GM21367 (cell line): ENCODE data around the gene KRT81.

Source experiments
- ATAC-seq: cut with Tn5 transposase; IDR thresholded peaks from one replicate; pipeline ENCODE4 v1.9.1; 2021; ENCODE audit not compliant: unreplicated experiment

Gene KRT81

DNA sequence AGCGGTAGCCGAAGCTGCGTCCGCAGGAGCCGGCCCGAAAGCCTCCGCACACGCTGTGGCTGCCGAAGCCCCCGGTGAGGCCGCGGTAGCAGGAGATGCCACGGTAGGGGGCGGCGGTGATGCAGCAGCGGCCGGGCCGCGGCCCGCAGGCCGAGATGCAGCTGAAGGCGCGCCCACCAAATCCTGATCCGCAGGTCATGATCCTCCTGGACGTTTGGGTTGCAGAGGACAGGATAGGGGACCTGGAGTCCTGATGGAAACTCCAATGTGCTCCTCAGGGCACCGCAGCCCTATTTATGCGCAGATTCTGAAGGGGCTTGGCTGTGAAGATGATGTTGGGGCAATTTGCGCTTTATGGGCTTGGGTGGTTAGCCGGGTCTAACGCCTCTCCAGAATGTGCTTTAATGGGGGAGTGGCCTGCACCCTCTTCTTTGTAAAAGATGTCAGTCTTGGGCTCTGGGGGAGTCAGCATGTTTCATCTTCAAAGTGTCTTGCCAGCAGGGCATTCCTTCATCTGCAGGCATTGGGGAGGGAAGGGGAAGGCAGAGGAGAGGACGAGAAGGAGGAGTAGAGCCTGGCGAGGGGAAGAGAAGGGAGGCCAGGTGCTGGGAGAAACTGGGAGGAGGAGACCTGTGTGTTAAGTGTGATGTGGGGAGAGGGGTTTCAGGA, at the start of gene KRT81:
KRT81 (minus strand) TSS at position 268 of the 669 bp plus-strand sequence; CDS start at position 199, 69 bp downstream.
- no peak for ATAC-seq

DNA sequence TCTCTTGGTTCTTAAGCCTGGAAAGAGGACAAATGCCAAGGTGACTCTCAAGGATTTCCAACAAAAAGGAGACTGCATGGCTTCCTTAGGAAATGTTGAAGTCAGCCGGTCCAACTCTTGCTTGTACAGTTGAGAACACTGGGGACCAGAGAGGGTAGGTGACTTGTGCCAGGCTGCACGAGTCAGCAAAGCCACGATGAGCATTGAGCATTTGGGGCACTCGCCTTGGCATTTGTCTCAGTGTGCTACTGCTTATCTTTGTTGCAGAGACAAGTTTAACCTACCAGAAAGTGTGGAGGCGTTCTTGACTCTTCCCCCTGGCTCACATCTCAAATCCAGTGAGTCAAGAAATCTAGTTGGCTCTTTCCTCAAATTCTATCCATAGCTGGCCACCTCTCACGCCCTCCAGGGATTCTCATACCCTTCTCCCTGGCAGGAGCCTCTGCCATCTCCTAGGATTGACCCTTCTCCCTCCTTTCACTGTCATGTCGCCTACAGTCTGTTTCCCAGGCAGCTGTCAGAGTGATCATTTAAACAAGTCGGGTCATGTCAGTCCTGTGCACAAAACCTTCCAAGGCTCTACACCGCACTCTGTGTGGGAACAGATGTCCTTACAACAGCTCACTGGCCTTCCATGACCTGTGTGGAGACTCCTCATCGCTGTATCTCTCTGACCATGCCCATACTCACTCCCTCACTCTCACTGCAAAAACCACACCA, 47.1 kb upstream of the KRT81 start:
- no peak for ATAC-seq

DNA sequence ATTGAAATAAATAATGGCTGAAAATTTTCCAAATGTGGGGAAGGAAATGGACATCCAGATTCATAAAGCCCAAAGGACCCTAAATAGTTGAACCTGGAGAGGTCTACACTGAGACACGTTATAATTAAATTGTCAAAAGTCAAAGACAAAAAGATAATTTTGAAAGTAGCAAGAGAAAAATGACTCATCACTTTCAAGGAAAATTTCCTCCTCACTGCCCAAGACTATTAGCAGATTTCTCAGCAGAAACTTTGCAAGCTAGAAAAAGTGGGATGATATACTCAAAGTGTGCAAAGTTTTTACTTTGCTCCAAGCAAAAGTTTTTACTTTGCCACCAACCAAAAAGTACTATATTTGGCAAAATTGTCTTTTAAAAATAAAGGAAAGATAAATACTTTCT, 45.7 kb upstream of the KRT81 start:
- ATAC-seq: no peak

DNA sequence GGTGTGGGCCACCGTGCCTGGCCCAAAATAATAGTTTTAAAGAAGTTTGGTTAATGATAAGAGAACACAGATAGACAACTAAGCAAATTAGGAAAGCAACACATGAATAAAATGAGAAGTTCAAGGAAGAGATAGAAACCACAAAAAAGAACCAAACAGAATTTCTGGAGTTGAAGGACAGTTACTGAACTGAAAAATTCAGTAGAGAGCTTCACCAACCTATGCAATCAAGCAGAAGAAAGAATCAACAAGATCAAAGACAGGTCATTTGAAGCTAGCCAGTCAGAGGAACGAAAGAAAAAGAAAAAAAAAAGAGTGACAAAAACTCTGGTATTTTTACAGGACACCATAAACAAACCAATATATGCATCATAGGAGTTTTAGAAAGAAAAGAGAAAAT, 45.3 kb upstream of the KRT81 start:
- no peak for ATAC-seq

DNA sequence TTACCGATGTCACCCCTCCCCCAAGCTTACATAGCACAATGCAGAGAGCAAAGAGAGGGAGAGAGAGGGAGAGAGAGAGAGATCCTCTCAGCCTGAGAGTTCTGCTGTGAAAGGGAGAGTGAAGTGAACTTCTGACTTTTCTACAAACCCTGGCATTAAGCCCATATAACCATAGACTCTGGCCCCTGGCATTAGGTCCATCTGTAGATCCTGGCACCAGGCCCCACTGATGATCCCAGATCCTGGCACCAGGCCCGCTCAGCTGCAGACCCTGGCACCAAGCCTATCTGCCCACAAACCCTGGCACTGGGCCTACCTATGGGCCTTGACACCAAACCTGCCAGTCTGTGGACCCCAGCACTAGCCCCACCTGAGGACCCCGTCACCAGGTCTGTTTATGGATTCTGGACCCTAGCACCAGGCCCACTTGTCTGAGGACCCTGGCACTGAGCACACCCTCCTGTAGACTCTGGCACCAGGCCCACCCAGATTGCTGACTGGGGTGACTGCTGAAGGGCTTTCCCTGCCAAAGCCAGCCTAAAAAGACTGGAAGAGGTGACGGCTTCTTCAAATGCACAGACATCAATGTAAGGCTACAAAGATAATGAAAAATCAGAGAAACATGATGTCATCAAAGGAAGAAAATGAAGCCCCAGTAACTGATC, 44.4 kb upstream of the KRT81 start:
- ATAC-seq: no peak

DNA sequence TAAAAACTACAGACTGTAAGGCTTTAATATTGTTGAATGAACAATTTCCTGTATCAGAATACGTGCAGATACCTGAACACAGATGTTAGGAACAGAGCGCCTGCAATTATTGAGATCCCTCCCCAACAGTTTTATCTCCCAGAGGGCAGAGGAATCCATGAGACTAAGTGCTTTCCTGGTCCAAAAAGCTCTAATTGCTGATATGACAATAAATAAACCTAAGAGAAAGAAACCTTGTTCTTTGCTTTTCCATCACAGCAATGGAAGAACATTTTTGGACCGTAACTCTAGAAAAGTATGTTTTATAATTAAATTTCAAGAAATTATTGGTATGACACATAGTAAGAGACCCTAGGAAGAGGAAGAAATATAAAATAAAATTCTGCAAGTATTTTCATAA, 42.9 kb upstream of the KRT81 start:
- ATAC-seq: no peak

DNA sequence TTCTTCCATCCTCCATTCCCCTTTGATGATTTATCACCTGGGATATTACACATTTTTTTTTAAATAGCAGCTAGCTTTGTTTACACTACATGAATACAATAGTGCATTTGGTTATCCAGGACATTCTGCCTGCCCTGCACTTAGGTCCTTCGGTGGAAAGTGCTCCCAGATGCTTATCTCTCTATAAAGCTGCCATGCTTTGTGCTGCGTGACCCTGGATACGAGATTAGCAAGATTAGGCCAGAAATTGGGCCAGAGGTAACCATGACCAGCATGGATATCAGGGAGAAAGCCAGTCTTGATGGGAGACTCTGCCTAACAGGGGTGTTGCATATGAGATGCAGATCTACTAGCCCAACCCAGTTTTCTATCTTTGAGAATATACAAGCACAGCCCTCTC, 42.0 kb upstream of the KRT81 start:
- ATAC-seq: no peak

DNA sequence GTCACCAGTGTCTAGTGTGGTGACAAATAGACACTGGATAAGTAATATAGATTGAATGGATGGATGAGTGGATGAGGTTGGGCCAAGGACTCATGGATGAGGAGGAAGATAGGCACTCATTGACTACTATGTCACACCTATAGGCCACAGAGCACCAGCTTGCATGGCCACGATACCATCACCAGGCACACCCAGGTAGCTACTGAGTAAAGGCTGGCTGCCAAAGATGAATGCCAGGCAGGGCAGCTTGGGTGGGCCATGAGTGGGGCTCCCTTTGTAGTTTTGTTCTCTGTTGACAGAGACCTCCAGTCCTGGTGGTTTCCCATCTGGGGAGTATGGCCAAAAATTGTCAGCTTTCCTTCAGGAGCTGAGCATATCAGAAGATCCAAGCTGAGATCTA, 41.0 kb upstream of the KRT81 start:
- ATAC-seq: no peak

DNA sequence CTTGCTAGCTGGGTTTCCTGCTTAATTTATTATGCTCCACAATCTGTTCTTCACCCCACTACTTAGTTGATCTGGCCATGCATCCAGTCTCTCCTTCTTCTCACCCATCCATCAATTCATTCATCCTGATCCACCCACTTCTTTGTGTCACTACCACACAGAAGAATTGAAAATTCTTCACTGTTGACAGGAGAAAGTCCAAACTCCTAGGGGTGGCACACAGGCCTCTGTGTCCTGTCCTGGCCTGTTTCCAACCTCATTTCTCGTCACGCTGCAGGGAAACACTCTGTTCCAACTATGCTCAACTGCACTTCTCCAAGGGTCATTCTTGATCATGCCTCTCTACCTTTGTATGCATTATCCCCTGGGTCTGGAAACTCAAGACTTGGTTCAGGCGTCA, 40.5 kb upstream of the KRT81 start:
- ATAC-seq: no peak

DNA sequence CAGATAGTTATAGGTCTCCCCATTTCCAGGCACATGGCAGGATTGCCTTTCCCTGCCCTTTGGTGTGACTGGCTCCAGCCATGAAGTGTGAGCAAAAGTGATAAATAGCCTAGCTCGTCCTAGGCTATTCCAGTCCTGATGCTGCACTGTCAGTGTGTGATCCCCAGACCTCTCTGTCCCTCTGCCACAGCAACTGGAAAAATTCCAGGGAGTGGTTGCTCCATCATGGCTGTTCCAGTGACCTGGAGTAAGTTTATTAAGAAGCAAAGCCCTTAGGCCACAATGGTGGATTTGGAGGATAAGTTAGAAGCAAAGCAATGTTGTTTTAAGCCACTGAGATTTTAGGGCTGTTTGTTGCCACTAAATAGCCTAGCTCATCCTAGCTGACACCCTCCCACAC, 39.7 kb upstream of the KRT81 start:
- no peak for ATAC-seq

DNA sequence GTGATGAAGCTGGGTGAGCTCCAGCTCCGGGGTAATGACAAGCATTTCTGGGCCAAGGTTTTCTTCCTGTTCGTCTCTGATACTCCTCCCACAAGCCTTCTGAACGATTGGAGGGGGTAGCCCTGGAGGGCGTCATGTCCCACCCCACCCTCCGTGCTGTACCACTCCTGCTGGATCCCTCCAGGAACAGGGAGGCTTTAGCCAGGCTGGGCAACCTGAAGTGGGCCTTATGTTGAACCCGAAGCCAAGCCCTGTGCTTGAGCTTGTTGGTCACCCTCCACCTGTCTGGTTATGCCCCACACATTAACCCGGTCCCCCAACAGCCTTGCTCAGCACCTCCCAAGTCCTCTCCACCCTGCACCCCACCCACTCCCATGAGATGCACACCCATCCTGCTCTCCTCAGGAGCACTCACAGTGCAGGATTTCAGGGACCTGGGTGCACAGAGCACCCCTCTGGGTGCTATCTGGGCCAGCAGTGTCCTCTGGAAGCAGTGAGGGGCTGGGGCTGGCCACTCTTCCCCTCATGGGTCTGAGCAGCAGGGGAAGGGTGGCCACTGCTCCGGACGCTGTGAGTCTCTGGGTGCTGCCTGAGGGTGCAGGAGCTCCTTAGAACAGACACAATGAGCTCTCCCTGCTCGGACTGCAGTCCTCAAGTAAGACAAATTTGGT, 36.6 kb upstream of the KRT81 start:
- no peak for ATAC-seq

DNA sequence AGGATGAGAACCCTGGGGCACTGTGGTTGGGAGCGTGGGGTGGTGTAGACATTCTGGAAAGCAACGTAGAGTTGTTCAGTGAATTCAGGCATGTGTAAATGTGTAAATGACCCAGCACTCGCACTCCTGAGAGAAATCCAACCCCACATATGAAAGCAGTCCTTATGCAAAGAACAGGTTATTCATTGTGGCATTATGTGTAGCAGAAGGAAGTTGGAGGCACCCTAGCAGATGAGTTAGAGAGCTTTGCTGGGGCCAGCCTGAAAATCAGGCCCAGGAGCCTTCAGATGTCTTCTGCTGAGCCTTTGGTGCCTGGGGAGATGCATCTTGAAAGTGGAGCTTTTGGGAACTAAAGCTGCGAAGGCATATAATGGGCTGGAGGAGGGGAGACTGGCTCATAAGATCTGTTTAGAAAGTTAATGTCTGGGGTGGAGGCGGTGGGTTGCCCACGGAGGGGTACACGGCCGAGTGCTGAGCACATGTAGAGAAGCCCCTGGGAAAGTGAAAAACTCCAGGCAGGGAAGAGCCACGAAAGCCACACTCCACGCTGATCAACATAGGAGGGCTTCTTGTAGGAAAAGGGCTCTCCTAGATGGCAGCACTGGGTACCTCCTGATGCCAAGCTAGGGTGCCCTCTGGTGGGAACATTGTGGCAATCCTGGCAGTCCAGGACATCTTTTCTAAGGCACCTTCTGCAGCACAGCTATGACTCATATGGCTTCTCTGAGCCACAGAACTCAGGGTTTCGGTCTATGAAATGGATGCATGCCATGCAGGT, 35.9 kb upstream of the KRT81 start:
- ATAC-seq: peak; percentile 90

DNA sequence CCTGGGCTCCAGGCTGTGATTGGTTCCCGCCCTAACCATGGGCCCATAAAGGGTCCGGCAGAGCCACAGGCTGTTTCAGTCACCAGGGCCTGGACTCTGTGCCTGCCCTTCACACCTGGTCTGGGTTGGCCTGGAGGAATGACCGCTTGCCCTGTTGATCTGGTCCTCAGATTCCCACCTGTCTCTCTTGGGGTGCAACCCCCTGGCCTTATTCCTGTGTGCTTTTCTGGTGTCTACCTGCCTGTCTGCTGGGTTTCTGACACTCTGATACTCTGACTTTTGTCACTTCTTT, 32.8 kb upstream of the KRT81 start:
- ATAC-seq: no peak

DNA sequence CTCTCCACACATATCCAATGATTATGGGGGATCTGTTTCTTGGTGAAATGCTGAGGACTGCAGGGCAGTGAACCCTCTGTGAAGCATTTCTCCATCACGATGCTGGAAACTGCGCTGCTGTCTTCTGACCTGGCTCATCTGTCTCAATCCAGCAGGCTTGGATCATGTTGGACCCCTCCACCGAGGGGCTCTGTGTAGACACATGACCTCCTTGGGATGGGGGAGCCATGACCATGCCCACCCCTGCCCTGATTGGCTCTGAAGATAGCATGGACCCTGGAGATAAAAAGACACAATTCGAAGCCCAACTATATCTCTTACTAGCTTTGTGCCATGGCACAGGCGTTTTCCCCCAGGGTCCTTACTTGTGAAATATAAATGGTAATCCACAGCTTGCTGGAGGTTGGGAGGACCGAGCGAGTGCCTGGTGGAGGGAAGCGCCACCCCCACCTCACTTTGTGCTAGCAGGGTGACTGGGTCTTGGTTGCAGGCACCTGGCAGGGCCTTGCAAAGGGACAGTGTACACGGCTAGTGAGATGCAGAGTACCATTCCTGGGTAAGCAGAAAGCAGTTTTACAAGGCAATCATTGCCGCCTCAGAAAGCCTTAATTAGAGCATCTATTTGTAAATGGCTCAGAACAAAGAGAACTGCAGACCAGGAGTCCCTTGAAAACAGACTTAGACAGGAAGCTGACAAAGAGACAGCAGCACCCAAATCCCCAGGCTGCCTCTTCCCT, 32.2 kb upstream of the KRT81 start:
- ATAC-seq: no peak

DNA sequence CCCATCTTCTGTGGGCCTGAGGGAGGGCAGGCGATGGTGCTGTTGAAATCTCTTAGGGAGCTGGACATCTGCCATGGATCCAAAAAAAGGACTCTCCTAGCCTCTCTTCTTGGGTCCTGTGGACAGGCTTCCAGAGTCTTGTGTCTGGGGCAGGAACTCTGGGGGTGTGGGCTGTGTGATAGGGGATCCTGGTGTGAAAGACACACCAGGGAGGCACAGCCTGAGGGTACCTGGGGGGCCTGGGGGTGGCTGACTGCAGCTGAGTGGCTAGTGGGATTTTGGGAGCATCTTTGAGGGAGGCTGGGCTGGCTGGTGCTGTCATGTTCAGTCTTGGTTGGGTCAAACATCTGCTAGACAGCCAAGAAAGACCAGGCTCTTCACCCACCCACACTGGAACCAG, 31.7 kb upstream of the KRT81 start:
- ATAC-seq: no peak

DNA sequence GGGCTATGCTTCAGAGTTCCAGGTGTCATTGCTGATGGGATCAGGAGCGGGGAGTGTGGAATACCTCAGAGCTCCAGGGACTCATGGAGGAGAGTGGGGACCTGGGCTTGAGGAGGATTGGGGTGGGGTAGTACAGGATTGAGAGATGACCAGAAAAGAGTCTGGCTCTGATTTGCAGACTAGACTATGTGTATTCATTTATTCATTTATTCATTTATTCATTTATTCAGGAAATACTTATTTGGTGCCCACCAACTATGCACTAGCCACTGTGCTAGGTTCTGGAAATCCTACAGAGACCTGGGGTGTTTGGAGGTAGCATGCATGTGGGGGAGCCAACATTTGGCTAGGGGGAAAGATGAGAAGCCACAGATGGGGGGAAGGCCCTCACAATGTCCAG, 30.7 kb upstream of the KRT81 start:
- no peak for ATAC-seq

DNA sequence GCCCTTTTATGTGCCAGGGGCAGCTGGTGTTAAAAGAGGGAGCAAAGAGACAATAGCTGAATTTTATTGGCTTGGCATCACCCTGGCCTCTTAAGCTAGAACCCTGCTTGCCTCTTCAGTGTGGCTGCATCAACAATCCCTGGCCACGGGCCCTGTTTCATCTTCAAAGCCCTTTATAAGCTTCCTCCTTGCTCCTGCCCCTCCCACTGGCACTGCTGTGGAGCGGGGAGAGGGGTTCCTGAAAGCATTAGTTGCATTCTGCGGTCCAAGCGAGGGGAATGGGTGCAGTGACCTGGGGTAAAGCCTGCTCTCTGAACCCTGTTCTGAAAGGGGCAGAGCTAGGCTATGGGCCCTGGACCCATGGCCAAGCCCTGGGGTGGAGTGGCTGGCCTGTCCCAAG, 30.1 kb upstream of the KRT81 start:
- ATAC-seq: no peak

DNA sequence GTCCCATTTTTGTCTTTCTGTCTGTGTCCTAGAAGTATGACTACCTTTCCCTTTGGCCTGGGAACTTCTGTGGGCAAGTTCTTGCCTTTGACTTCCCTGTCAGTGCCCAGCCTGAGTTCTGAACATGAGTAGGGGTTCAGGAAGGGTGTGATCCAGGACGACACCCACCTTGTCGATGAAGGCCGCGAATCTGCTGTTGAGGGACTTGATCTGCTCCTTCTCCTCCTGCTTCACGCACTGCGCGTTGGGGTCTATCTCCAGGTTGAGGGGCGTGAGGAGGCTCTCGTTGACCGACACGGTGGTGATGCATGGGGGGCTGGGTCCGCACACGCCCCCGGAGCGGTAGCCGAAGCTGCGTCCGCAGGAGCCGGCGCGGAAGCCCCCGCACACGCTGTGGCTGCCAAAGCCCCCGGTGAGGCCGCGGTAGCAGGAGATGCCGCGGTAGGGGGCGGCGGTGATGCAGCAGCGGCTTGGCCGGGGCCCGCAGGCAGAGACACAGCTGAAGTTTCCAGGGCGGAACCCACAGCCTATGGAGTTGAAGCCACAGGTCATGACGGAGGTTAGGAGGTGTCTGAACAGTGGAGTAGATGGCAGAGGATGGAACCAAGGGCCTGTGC, 29.6 kb upstream of the KRT81 start, which contains the start of gene KRT83:
KRT83 (minus strand) TSS at position 615 of the 617 bp plus-strand sequence; CDS start at position 552, 63 bp downstream.
- ATAC-seq: no peak

DNA sequence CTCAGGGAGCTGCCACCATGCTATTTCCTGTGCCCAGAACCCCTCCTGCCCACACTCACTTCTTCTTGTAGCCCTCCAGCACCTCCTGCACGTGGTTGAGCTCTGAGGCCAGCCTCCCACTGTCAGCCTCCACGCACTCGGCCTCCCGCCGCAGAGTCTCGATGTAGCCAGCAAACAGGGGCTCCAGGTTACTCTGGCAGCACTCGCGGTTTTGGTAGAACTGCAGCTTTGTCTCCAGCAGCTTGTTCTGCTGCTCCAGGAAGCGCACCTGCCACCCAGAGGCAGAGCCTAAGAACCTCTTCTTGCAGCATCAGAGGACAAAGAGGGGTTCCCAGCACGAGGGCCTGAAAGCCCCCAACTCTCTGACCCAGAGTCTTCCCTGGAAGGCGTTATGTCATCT, 27.8 kb upstream of the KRT81 start:
- ATAC-seq: no peak
